Measurements from ENCODE around the gene CBX1. TPM values are rescaled to one million over a fixed set of nuclear protein-coding genes. Genes with fewer than 3 reads are reported as not detected.

Gene CBX1
- total and polyA plus RNA-seq, 2 of the 13 experiments (the other 11 are each of a cell fraction or from before 2014, with no cell fraction given) = 17.8 to 108 TPM

DNA sequence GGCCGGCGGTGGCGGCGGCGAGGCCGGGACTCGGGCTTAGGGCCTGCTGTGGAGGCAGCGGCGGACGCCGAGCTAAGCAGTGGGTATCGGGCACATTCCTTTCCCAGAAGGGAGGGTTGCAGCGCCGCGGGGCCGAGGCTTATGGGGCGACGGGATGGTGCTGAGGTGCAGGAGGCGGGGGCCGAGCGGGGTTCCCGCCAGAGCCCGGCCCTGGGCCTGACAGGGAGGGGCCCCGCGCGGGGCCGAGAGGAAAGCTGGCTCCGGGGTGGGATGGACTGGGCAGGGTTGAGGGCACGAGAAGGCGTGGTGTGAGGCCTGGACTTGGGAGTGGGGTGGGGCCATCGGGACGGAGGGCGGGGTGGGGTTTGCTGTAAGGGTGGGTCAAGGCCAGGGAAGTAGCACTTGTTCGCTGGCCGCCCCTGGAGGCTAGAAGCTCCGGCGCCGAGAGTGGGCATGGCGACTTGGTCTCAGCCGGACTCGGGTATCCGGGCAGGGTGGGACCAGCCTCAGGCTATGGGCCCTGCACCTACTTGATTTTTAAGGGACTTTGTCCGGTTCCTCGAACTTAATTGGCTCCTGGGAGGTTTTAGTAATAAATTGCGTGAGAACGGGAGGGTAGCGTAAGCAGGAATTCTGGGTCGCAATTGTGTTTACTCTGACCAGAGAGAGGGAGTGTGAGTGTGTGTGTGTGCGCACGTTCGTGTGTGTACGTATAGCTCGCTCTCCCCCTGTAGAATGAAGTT is 52.7 kb downstream of the CBX1 start (continued):
- TF ChIP-seq, protein P1, sequence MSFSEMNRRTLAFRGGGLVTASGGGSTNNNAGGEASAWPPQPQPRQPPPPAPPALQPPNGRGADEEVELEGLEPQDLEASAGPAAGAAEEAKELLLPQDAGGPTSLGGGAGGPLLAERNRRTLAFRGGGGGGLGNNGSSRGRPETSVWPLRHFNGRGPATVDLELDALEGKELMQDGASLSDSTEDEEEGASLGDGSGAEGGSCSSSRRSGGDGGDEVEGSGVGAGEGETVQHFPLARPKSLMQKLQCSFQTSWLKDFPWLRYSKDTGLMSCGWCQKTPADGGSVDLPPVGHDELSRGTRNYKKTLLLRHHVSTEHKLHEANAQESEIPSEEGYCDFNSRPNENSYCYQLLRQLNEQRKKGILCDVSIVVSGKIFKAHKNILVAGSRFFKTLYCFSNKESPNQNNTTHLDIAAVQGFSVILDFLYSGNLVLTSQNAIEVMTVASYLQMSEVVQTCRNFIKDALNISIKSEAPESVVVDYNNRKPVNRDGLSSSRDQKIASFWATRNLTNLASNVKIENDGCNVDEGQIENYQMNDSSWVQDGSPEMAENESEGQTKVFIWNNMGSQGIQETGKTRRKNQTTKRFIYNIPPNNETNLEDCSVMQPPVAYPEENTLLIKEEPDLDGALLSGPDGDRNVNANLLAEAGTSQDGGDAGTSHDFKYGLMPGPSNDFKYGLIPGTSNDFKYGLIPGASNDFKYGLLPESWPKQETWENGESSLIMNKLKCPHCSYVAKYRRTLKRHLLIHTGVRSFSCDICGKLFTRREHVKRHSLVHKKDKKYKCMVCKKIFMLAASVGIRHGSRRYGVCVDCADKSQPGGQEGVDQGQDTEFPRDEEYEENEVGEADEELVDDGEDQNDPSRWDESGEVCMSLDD (CRISPR knock-in tag; IDR thresholded peaks at IDR 0.05; ENCODE audit: borderline replicate concordance) = peak; percentile 23; the same call in 1 of the 2 replicates
- TF ChIP-seq ZNF75D (CRISPR knock-in tag; IDR thresholded peaks at IDR 0.05; ENCODE audit: borderline replicate concordance) (no peak), MYNN (CRISPR knock-in tag; IDR thresholded peaks at IDR 0.05; ENCODE audit: low read depth) (peak; percentile 55), ZFP36L1 (CRISPR knock-in tag; IDR thresholded peaks at IDR 0.05) (no peak), PCBP1 (IDR thresholded peaks at IDR 0.05; ENCODE audit: borderline replicate concordance, low read depth, low read length) (0 out of 2 replicates have a peak, but pooled peaks have one; percentile 87), PPARG (CRISPR knock-in tag; conservative IDR thresholded peaks at IDR 0.05) (peak; percentile 48), NFIB (CRISPR knock-in tag; IDR thresholded peaks at IDR 0.05; ENCODE audit: borderline replicate concordance) (no peak), ZNF451 (CRISPR knock-in tag; IDR thresholded peaks at IDR 0.05) (peak; percentile 81)
- TF ChIP-seq, protein P2, sequence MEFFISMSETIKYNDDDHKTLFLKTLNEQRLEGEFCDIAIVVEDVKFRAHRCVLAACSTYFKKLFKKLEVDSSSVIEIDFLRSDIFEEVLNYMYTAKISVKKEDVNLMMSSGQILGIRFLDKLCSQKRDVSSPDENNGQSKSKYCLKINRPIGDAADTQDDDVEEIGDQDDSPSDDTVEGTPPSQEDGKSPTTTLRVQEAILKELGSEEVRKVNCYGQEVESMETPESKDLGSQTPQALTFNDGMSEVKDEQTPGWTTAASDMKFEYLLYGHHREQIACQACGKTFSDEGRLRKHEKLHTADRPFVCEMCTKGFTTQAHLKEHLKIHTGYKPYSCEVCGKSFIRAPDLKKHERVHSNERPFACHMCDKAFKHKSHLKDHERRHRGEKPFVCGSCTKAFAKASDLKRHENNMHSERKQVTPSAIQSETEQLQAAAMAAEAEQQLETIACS (CRISPR knock-in tag; IDR thresholded peaks at IDR 0.05) = no peak; the same call in 1 of the 2 replicates
- TF ChIP-seq, protein P3, sequence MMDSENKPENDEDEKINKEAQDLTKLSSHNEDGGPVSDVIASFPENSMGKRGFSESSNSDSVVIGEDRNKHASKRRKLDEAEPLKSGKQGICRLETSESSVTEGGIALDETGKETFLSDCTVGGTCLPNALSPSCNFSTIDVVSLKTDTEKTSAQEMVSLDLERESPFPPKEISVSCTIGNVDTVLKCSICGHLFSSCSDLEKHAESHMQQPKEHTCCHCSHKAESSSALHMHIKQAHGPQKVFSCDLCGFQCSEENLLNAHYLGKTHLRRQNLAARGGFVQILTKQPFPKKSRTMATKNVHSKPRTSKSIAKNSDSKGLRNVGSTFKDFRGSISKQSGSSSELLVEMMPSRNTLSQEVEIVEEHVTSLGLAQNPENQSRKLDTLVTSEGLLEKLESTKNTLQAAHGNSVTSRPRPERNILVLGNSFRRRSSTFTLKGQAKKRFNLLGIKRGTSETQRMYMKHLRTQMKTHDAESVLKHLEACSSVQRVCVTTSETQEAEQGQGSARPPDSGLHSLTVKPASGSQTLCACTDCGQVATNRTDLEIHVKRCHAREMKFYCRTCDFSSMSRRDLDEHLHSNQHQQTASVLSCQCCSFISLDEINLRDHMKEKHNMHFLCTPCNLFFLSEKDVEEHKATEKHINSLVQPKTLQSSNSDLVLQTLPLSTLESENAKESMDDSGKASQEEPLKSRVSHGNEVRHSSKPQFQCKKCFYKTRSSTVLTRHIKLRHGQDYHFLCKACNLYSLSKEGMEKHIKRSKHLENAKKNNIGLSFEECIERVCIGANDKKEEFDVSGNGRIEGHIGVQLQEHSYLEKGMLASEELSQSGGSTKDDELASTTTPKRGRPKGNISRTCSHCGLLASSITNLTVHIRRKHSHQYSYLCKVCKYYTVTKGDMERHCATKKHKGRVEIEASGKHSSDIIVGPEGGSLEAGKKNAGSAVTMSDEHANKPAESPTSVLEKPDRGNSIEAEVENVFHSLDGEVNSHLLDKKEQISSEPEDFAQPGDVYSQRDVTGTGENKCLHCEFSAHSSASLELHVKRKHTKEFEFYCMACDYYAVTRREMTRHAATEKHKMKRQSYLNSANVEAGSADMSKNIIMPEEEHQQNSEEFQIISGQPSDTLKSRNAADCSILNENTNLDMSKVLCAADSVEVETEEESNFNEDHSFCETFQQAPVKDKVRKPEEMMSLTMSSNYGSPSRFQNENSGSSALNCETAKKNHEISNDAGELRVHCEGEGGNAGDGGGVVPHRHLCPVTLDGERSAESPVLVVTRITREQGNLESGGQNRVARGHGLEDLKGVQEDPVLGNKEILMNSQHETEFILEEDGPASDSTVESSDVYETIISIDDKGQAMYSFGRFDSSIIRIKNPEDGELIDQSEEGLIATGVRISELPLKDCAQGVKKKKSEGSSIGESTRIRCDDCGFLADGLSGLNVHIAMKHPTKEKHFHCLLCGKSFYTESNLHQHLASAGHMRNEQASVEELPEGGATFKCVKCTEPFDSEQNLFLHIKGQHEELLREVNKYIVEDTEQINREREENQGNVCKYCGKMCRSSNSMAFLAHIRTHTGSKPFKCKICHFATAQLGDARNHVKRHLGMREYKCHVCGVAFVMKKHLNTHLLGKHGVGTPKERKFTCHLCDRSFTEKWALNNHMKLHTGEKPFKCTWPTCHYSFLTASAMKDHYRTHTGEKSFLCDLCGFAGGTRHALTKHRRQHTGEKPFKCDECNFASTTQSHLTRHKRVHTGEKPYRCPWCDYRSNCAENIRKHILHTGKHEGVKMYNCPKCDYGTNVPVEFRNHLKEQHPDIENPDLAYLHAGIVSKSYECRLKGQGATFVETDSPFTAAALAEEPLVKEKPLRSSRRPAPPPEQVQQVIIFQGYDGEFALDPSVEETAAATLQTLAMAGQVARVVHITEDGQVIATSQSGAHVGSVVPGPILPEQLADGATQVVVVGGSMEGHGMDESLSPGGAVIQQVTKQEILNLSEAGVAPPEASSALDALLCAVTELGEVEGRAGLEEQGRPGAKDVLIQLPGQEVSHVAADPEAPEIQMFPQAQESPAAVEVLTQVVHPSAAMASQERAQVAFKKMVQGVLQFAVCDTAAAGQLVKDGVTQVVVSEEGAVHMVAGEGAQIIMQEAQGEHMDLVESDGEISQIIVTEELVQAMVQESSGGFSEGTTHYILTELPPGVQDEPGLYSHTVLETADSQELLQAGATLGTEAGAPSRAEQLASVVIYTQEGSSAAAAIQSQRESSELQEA (CRISPR knock-in tag; IDR thresholded peaks at IDR 0.05; ENCODE audit: not compliant biosample characterization) = no peak
- TF ChIP-seq, protein P4, sequence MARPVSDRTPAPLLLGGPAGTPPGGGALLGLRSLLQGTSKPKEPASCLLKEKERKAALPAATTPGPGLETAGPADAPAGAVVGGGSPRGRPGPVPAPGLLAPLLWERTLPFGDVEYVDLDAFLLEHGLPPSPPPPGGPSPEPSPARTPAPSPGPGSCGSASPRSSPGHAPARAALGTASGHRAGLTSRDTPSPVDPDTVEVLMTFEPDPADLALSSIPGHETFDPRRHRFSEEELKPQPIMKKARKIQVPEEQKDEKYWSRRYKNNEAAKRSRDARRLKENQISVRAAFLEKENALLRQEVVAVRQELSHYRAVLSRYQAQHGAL (CRISPR knock-in tag; IDR thresholded peaks at IDR 0.05; ENCODE audit: not compliant biosample characterization) = no peak
- TF ChIP-seq, protein P5, sequence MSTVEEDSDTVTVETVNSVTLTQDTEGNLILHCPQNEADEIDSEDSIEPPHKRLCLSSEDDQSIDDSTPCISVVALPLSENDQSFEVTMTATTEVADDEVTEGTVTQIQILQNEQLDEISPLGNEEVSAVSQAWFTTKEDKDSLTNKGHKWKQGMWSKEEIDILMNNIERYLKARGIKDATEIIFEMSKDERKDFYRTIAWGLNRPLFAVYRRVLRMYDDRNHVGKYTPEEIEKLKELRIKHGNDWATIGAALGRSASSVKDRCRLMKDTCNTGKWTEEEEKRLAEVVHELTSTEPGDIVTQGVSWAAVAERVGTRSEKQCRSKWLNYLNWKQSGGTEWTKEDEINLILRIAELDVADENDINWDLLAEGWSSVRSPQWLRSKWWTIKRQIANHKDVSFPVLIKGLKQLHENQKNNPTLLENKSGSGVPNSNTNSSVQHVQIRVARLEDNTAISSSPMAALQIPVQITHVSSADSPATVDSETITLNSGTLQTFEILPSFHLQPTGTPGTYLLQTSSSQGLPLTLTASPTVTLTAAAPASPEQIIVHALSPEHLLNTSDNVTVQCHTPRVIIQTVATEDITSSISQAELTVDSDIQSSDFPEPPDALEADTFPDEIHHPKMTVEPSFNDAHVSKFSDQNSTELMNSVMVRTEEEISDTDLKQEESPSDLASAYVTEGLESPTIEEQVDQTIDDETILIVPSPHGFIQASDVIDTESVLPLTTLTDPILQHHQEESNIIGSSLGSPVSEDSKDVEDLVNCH (CRISPR knock-in tag; IDR thresholded peaks at IDR 0.05) = no peak
